MM.1S (cell line): ENCODE measurements around the gene RTN4RL1.

ENCODE experiments used
- DNase-seq: peaks from one replicate; pipeline ENCODE4 v3.0.0-alpha.2; 2015
- H2AFZ ChIP-seq: fragments of 300-600 bp; sonication (generic); 2 replicates; pipeline ENCODE4 v1.6.0; 2016; ENCODE audit warnings: antibody characterized with exemption, low read length
- H3F3A ChIP-seq: fragments of 300-600 bp; sonication (generic); 2 replicates; pipeline ENCODE4 v1.6.1; 2016; ENCODE audit warnings: mild to moderate bottlenecking, antibody characterized with exemption, low read length, moderate library complexity, mixed read lengths; ENCODE audit not compliant: insufficient read depth
- H3K27ac ChIP-seq: fragments of 300-600 bp; sonication (generic); 2 replicates; pipeline ENCODE4 v1.5.1; 2016; ENCODE audit warnings: mild to moderate bottlenecking, low read length
- H3K27me3 ChIP-seq: fragments of 300-600 bp; sonication (generic); replicated peaks from 2 replicates; pipeline ENCODE4 v1.6.0; 2016; ENCODE audit warnings: low read length; ENCODE audit not compliant: insufficient read depth
- H3K36me3 ChIP-seq: fragments of 300-600 bp; sonication (generic); replicated peaks from 2 replicates; pipeline ENCODE4 v1.6.1; 2016; ENCODE audit warnings: mild to moderate bottlenecking, low read length, mixed read lengths; ENCODE audit not compliant: insufficient read depth
- H3K4me1 ChIP-seq: fragments of 300-600 bp; sonication (generic); 2 replicates; pipeline ENCODE4 v1.6.1; 2016; ENCODE audit warnings: low read length, mixed read lengths
- H3K4me2 ChIP-seq: fragments of 300-600 bp; sonication (generic); 2 replicates; pipeline ENCODE4 v1.6.0; 2016; ENCODE audit warnings: low read depth, low read length
- H3K4me3 ChIP-seq: fragments of 300-600 bp; sonication (generic); 2 replicates; pipeline ENCODE4 v1.5.1; 2016; ENCODE audit warnings: low read length, mixed read lengths
- H3K79me2 ChIP-seq: fragments of 300-600 bp; sonication (generic); 2 replicates; pipeline ENCODE4 v1.6.1; 2016; ENCODE audit warnings: mixed run types, low read length, mixed read lengths
- H3K9ac ChIP-seq: fragments of 300-600 bp; sonication (generic); 2 replicates; pipeline ENCODE4 v1.6.1; 2016; ENCODE audit warnings: low read length, mixed read lengths
- H3K9me2 ChIP-seq: fragments of 300-600 bp; sonication (generic); replicated peaks from 2 replicates; pipeline ENCODE4 v1.6.1; 2016; ENCODE audit warnings: mild to moderate bottlenecking, low read length, mixed read lengths; ENCODE audit not compliant: insufficient read depth
- H3K9me3 ChIP-seq: fragments of 300-600 bp; sonication (generic); replicated peaks from 2 replicates; pipeline ENCODE4 v1.6.1; 2016; ENCODE audit warnings: mild to moderate bottlenecking, low read length, mixed read lengths; ENCODE audit not compliant: insufficient read depth
- H4K20me1 ChIP-seq: fragments of 300-600 bp; sonication (generic); 2 replicates; pipeline ENCODE4 v1.6.1; 2016; ENCODE audit warnings: mild to moderate bottlenecking, low read length, moderate library complexity, mixed read lengths; ENCODE audit not compliant: insufficient read depth
- CTCF ChIP-seq: fragments of 300-600 bp; sonication (generic); IDR thresholded peaks from 2 replicates; pipeline ENCODE4 v1.5.1; 2016; ENCODE audit warnings: antibody characterized with exemption, low read length, mixed read lengths
- EZH2 ChIP-seq: fragments of 300-600 bp; sonication (generic); optimal IDR thresholded peaks from 2 replicates; pipeline ENCODE3; 2017; ENCODE audit warnings: low read depth, mild to moderate bottlenecking, antibody characterized with exemption, low read length, mixed read lengths
- EZH2phosphoT487 ChIP-seq: fragments of 300-600 bp; sonication (generic); IDR thresholded peaks from 2 replicates; pipeline ENCODE4 v1.6.1; 2018; ENCODE audit warnings: antibody characterized with exemption, low read length

RTN4RL1 gene

DNA sequence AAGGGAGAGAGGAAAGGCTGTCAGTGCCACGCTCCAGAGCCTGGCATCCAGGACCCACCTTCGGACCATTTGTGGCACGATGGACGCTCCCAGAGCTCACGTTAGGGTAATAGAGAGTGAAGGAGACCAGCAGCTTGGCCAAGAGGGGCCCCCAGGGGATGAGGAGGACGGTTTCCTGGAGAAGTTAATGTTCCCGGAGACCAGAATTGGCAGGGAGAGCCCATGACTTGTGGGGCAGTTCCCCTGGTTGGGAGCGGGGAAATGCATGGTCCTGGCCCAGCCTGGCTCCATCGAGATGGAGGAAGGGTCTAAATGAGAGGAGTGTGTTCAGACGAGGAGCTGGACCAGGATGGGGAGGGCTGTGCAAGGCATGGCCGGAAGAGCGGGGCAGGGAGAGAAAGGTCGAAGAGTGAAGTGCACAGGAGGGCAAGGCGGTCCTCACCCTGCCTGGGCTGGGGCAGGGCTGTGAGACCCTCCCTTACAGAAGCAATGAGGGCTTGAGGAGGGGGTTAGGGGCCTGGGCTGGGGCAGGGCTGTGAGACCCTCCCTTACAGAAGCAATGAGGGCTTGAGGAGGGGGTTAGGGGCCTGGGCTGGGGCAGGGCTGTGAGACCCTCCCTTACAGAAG is 26.9 kb upstream of the RTN4RL1 start:
- no peak overlapping the region for H2AFZ ChIP-seq
- H3K4me1 ChIP-seq = peaks cover 8% of the 10 kb centered on the region
- H3K4me2 ChIP-seq = no peak overlapping the region

GRCh38 chr17:2051061-2051932 is 26.2 kb upstream of the RTN4RL1 start:
- Histone ChIP-seq H3K9ac (no peak overlapping the region), H3K27me3 (peaks cover 38% of the 10 kb centered on the region), H3K4me3 (peak overlapping the region; percentile 25; the same call in 1 of the 2 replicates), H3K9me3 (no peaks in the 10 kb centered on the region), H2AFZ (no peak overlapping the region), H3K4me2 (peak overlapping the region; percentile 91; the same call in 1 of the 2 replicates), H3K79me2 (no peaks in the 10 kb centered on the region), H3F3A (peaks cover 18% of the 10 kb centered on the region; the same call in 1 of the 2 replicates), H3K4me1 (peaks cover 8% of the 10 kb centered on the region), H3K9me2 (no peaks in the 10 kb centered on the region), H3K36me3 (no peaks in the 10 kb centered on the region), H4K20me1 (no peaks in the 10 kb centered on the region), H3K27ac (no peak overlapping the region)
- DNase-seq = no peak
- TF ChIP-seq CTCF (no peak), EZH2phosphoT487 (no peak; the same call in 1 of the 2 replicates), EZH2 (peak; percentile 37)

More for the DNA sequence above, 26.9 kb upstream of the RTN4RL1 start:
- Histone ChIP-seq H3F3A (peaks cover 18% of the 10 kb centered on the region; the same call in 1 of the 2 replicates), H4K20me1 (no peaks in the 10 kb centered on the region), H3K9me2 (no peaks in the 10 kb centered on the region), H3K36me3 (no peaks in the 10 kb centered on the region), H3K27me3 (peaks cover 38% of the 10 kb centered on the region), H3K79me2 (no peaks in the 10 kb centered on the region), H3K9ac (no peak overlapping the region), H3K9me3 (no peaks in the 10 kb centered on the region), H3K4me3 (no peak overlapping the region), H3K27ac (no peak overlapping the region)
- TF ChIP-seq CTCF = no peak
- no peak for TF ChIP-seq EZH2phosphoT487
- no peak for TF ChIP-seq EZH2
- DNase-seq = no peak

DNA sequence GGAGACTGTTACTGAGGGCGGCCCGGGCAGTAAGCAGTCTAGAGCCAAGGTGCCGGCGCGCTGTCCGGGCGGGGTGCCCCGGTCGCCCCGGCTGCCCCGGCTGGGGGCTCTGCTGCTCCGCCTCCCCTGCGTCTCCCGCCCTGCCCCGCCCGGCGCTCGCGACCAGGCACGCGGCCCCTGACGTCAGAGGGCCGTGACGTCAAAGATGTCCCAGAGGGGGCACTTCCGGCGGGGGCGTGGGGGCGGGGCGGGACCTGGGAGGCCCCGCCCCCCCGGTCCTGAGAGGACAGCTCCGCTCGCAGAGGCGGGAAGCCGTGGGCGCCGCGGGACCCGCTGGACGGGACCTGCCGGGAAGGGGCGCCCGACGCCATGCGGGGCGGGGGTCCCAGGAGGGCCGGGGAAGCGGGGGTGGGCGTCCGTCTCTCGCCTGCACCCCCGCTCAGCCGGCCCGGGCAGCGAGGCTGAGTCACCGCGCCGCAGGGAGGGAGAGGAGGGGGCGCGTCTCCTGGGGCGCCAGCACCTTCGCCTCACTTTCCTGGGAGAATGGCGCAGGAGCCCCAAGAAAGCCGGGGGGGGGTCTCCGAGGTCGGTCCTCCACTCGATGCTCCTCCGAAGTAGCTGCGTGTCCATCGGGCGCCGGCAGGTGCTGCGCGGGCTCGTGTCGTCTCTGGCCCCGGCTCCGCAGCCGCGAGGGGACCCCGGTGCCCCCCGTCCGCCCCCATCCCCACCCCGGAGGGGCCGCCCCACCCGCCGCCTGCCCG is 25.3 kb upstream of the RTN4RL1 start:
- Histone ChIP-seq H3K9me3 (no peaks in the 10 kb centered on the region), H3K9ac (no peak overlapping the region), H3K36me3 (no peaks in the 10 kb centered on the region), H3K4me1 (peaks cover 8% of the 10 kb centered on the region), H2AFZ (no peak overlapping the region), H3F3A (peaks cover 18% of the 10 kb centered on the region; the same call in 1 of the 2 replicates), H3K79me2 (no peaks in the 10 kb centered on the region), H3K4me3 (peak overlapping the region; percentile 54), H4K20me1 (no peaks in the 10 kb centered on the region), H3K9me2 (no peaks in the 10 kb centered on the region), H3K27me3 (peaks cover 38% of the 10 kb centered on the region), H3K4me2 (peak overlapping the region; percentile 91), H3K27ac (no peak overlapping the region)
- TF ChIP-seq CTCF = no peak
- TF ChIP-seq EZH2phosphoT487 = no peak
- TF ChIP-seq EZH2 = no peak
- peak; percentile 64 for DNase-seq
